HCT116 (cell line): ENCODE results near the gene ARHGEF17. TPM values are rescaled to one million over a fixed set of nuclear protein-coding genes. Genes with fewer than 3 reads are reported as not detected.

Experiments
- ATAC-seq: fragments of 200-7000 bp; cut with Tn5 transposase; 2 replicates; pipeline ENCODE4 v1.9.1; 2020; ENCODE audit warnings: mild to moderate bottlenecking, moderate library complexity
- BruUV-seq: library from RNA; stranded (reverse); fragments of 400-500 nt; replicated peaks from 2 replicates; lab custom pipeline; 2021; lab: Mats Ljungman, UMichigan
- CTCF ChIA-PET: fragments of 300-600 bp; sonication (Branson Sonifier 250); formaldehyde crosslinking; loops from one replicate; lab custom pipeline; 2021; ENCODE audit warnings: antibody characterized with exemption; lab: Charles Lee
- POLR2A ChIA-PET: fragments of 300-600, 350-600 bp; sonication (Branson Sonifier 250); formaldehyde crosslinking; loops from one replicate; lab custom pipeline; 2021; ENCODE audit warnings: antibody characterized with exemption; lab: Charles Lee
- RAD21 ChIA-PET, 2 experiments: fragments of 300-600 bp; sonication (Branson Sonifier 250); formaldehyde crosslinking; loops; one replicate each; lab custom pipeline; 2023; ENCODE audit warnings: low total read pairs in 2 of 2; ENCODE audit not compliant: uncharacterized antibody in 2 of 2, unreplicated experiment in 2 of 2, low non-redundant PET in 1 of 2; lab: Charles Lee
- DNase-seq: peaks from one replicate; pipeline ENCODE4 v3.0.0-alpha.2; 2010; ENCODE audit warnings: low read depth, low spot score
- H2AFZ ChIP-seq: fragments of 200-600 bp; shearing (Covaris generic), sonication (generic); 2 replicates; pipeline ENCODE4 v1.6.1; 2017; ENCODE audit warnings: low read depth, mixed run types, mixed read lengths, antibody characterized with exemption, low read length; ENCODE audit not compliant: poor library complexity, severe bottlenecking
- H3K27ac ChIP-seq: 2 replicates; pipeline ENCODE4 v1.5.1; 2012; ENCODE audit warnings: low read depth, low read length
- H3K27me3 ChIP-seq: fragments of 200-600 bp; sonication (generic); 2 replicates; pipeline ENCODE4 v1.6.1; 2016; ENCODE audit warnings: mixed run types, low read length, mixed read lengths; ENCODE audit not compliant: insufficient read depth
- H3K36me3 ChIP-seq, 2 experiments: fragments of 200-500 bp in 1 of 2; fragments of 200-600 bp in 1 of 2; sonication (Bioruptor generic) in 1 of 2; sonication (generic) in 1 of 2; 2 replicates each; pipeline versions ENCODE4 v1.5.1 to v1.6.1; 2014 to 2016; ENCODE audit warnings: low read length in 2 of 2, inconsistent platforms in 1 of 2, mixed read lengths in 1 of 2, mixed run types in 1 of 2; ENCODE audit not compliant: insufficient read depth in 2 of 2, control insufficient read depth in 1 of 2
- H3K4me1 ChIP-seq, 2 experiments: fragments of 200-600 bp in 1 of 2; sonication (generic) in 1 of 2; 2 replicates each; pipeline versions ENCODE4 v1.5.1 to v1.6.1; 2012 to 2017; ENCODE audit warnings: low read length in 2 of 2, inconsistent platforms in 1 of 2, mild to moderate bottlenecking in 1 of 2, mixed read lengths in 1 of 2, mixed run types in 1 of 2, moderate library complexity in 1 of 2; ENCODE audit not compliant: insufficient read depth in 2 of 2, control insufficient read depth in 1 of 2
- H3K4me2 ChIP-seq: fragments of 200-600 bp; sonication (generic); 2 replicates; pipeline ENCODE4 v1.6.1; 2017; ENCODE audit warnings: mixed run types, low read length, mixed read lengths
- H3K4me3 ChIP-seq, 2 experiments: fragments of 200-600 bp in 1 of 2; sonication (generic) in 1 of 2; replicated peaks in 1 of 2; 2 replicates each; pipeline ENCODE4 v1.5.1; 2011 to 2016; ENCODE audit warnings: low read length in 2 of 2, control low read depth in 1 of 2, low read depth in 1 of 2, mild to moderate bottlenecking in 1 of 2, mixed read lengths in 1 of 2, mixed run types in 1 of 2
- H3K79me2 ChIP-seq: fragments of 200-600 bp; sonication (generic); 2 replicates; pipeline ENCODE4 v1.6.1; 2017; ENCODE audit warnings: mild to moderate bottlenecking, mixed run types, low read length, moderate library complexity, mixed read lengths; ENCODE audit not compliant: insufficient read depth
- H3K9ac ChIP-seq: fragments of 200-600 bp; sonication (generic); 2 replicates; pipeline ENCODE4 v1.6.1; 2016; ENCODE audit warnings: low read length, mixed read lengths
- H3K9me2 ChIP-seq: fragments of 200-600 bp; sonication (generic), shearing (Covaris generic); 2 replicates; pipeline ENCODE4 v1.6.1; 2017; ENCODE audit warnings: mixed run types, mild to moderate bottlenecking, moderate library complexity; ENCODE audit not compliant: insufficient read depth
- H3K9me3 ChIP-seq, 2 experiments: fragments of 200-500 bp in 1 of 2; fragments of 200-600 bp in 1 of 2; sonication (Bioruptor generic) in 1 of 2; sonication (generic) in 1 of 2; 2 replicates each; pipeline ENCODE4 v1.6.1; 2014 to 2017; ENCODE audit warnings: low read length in 2 of 2, mixed read lengths in 2 of 2, inconsistent platforms in 1 of 2, low read depth in 1 of 2, mild to moderate bottlenecking in 1 of 2, mixed run types in 1 of 2, moderate library complexity in 1 of 2; ENCODE audit not compliant: control insufficient read depth in 1 of 2, insufficient read depth in 1 of 2
- H4K20me1 ChIP-seq: fragments of 200-600 bp; sonication (generic), shearing (Covaris generic); 2 replicates; pipeline ENCODE4 v1.6.1; 2017; ENCODE audit warnings: mixed run types, mild to moderate bottlenecking, moderate library complexity; ENCODE audit not compliant: insufficient read depth
- CBX3 ChIP-seq: IDR thresholded peaks from 2 replicates; pipeline ENCODE4 v1.6.1; 2012; ENCODE audit warnings: low read depth
- CEBPB ChIP-seq: IDR thresholded peaks from 2 replicates; pipeline ENCODE4 v1.6.1; 2012; ENCODE audit warnings: low read depth
- ELF1 ChIP-seq: IDR thresholded peaks from 2 replicates; pipeline ENCODE4 v1.6.1; 2012; ENCODE audit warnings: low read depth, borderline replicate concordance
- FOSL1 ChIP-seq: IDR thresholded peaks from 2 replicates; pipeline ENCODE4 v1.6.1; 2012; ENCODE audit warnings: low read depth
- JUND ChIP-seq: IDR thresholded peaks from 2 replicates; pipeline ENCODE4 v1.6.1; 2012
- POLR2A ChIP-seq: IDR thresholded peaks from 2 replicates; pipeline ENCODE4 v1.7.0; 2011; ENCODE audit warnings: borderline replicate concordance; ENCODE audit not compliant: insufficient read depth, insufficient read length; ENCODE audit errors: extremely low read depth
- RAD21 ChIP-seq: IDR thresholded peaks from 2 replicates; pipeline ENCODE4 v1.6.1; 2012; ENCODE audit warnings: low read depth, mild to moderate bottlenecking
- SP1 ChIP-seq: IDR thresholded peaks from 2 replicates; pipeline ENCODE4 v1.6.1; 2012; ENCODE audit warnings: low read depth
- SRF ChIP-seq: IDR thresholded peaks from 2 replicates; pipeline ENCODE4 v1.6.1; 2012; ENCODE audit warnings: low read depth
- YY1 ChIP-seq: IDR thresholded peaks from 2 replicates; pipeline ENCODE4 v1.6.1; 2011; ENCODE audit warnings: low read length, low read depth, moderate library complexity, mild to moderate bottlenecking; ENCODE audit not compliant: insufficient replicate concordance; ENCODE audit errors: extremely low read depth
- ZFX ChIP-seq: fragments of 450-650 bp; IDR thresholded peaks from 2 replicates; pipeline ENCODE4 v1.6.1; 2017
- intact Hi-C: fragments of 100-400 bp; cut with micrococcal nuclease; formaldehyde crosslinking; loops from 2 replicates; pipeline ENCODE4 v1.10.0; 2022
- total RNA-seq: library from RNA; stranded (reverse); gene quantifications from one replicate; pipeline ENCODE4 v1.2.1, GENCODE V29; 2021; ENCODE audit not compliant: unreplicated experiment
- TF ChIP-seq, protein P1 (sequence below): IDR thresholded peaks from 2 replicates; pipeline ENCODE4 v1.6.1; 2012; ENCODE audit warnings: low read depth
- TF ChIP-seq, protein P2 (sequence below), 3 experiments: fragments of 200-600 bp in 1 of 3; sonication (generic) in 1 of 3; IDR thresholded peaks in 2 of 3; conservative IDR thresholded peaks in 1 of 3; 2 replicates each; pipeline ENCODE4 v1.5.1; 2012 to 2017; ENCODE audit warnings: low read depth in 2 of 3, low read length in 2 of 3, antibody characterized with exemption in 1 of 3, borderline replicate concordance in 1 of 3, control low read depth in 1 of 3, mild to moderate bottlenecking in 1 of 3, mixed read lengths in 1 of 3, mixed run types in 1 of 3, moderate library complexity in 1 of 3; ENCODE audit not compliant: insufficient read depth in 1 of 3
- TF ChIP-seq, protein P3 (sequence below): IDR thresholded peaks from 2 replicates; pipeline ENCODE4 v1.6.1; 2011; ENCODE audit warnings: mild to moderate bottlenecking, low read length, moderate library complexity; ENCODE audit not compliant: insufficient replicate concordance; ENCODE audit errors: extremely low read depth
- TF ChIP-seq, protein P4 (sequence below): IDR thresholded peaks from 2 replicates; pipeline ENCODE4 v1.6.1; 2012

Gene ARHGEF17
- total RNA-seq, 1 experiment from 2014 or later = 18.2 TPM

DNA sequence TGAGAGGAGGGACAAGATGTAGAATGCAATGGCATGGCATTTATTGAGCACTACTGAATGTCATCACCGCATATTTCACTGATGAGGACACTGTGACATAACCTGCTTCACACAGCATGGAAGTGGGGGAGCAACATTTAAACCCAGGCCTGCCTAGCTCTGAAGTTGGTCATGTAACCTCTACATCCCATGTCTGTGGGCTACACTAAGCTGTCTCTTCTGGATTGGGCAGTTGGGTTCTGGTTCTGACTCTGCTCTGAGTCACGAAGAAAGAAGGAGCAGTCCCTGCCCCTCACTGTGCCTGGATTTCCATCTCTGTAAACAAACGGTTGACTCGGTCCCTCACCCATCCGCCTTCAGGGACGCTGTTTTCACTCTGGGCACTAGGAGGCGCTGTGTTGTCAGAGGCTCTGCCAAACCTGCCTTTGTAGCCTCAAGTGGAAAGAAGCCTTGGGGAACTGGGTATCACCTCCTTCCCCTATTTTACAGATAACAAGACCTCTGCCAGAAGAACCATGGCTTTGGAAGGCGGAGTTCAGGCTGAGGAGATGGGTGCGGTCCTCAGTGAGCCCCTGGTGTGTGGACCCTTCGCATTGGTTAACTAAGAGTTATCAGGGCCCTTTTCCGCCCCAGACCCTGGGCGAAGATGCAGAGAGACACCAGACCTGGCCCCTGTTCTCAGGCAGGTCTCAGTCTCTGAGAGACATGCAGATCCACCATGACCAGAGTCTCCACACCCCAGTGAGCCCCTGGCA lies 12.7 kb upstream of the ARHGEF17 start:
- Histone ChIP-seq H3K27ac (no peak overlapping the region), H3K79me2 (no peaks in the 10 kb centered on the region), H3K9me2 (no peaks in the 10 kb centered on the region), H3K27me3 (no peaks in the 10 kb centered on the region; the same call in 1 of the 2 replicates), H3K36me3 (no peaks in the 10 kb centered on the region), H2AFZ (peak overlapping the region; percentile 37), H4K20me1 (no peaks in the 10 kb centered on the region), H3K4me3 (no peak overlapping the region), H3K4me2 (peak overlapping the region; percentile 47), H3K9me3 (no peaks in the 10 kb centered on the region), H3K9ac (no peak overlapping the region), H3K4me1 (peaks cover 0 to 7% of the 10 kb centered on the region in 2 experiments; a peak in 2 of 4 replicates)
- TF ChIP-seq, protein P1, sequence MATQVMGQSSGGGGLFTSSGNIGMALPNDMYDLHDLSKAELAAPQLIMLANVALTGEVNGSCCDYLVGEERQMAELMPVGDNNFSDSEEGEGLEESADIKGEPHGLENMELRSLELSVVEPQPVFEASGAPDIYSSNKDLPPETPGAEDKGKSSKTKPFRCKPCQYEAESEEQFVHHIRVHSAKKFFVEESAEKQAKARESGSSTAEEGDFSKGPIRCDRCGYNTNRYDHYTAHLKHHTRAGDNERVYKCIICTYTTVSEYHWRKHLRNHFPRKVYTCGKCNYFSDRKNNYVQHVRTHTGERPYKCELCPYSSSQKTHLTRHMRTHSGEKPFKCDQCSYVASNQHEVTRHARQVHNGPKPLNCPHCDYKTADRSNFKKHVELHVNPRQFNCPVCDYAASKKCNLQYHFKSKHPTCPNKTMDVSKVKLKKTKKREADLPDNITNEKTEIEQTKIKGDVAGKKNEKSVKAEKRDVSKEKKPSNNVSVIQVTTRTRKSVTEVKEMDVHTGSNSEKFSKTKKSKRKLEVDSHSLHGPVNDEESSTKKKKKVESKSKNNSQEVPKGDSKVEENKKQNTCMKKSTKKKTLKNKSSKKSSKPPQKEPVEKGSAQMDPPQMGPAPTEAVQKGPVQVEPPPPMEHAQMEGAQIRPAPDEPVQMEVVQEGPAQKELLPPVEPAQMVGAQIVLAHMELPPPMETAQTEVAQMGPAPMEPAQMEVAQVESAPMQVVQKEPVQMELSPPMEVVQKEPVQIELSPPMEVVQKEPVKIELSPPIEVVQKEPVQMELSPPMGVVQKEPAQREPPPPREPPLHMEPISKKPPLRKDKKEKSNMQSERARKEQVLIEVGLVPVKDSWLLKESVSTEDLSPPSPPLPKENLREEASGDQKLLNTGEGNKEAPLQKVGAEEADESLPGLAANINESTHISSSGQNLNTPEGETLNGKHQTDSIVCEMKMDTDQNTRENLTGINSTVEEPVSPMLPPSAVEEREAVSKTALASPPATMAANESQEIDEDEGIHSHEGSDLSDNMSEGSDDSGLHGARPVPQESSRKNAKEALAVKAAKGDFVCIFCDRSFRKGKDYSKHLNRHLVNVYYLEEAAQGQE = no peak
- TF ChIP-seq FOSL1 (no peak), SP1 (no peak), YY1 (peak; percentile 55), CEBPB (no peak), JUND (no peak), ZFX (no peak), POLR2A (no peak), CBX3 (no peak), RAD21 (peak; percentile 66), SRF (no peak), ELF1 (no peak)
- TF ChIP-seq, protein P2, sequence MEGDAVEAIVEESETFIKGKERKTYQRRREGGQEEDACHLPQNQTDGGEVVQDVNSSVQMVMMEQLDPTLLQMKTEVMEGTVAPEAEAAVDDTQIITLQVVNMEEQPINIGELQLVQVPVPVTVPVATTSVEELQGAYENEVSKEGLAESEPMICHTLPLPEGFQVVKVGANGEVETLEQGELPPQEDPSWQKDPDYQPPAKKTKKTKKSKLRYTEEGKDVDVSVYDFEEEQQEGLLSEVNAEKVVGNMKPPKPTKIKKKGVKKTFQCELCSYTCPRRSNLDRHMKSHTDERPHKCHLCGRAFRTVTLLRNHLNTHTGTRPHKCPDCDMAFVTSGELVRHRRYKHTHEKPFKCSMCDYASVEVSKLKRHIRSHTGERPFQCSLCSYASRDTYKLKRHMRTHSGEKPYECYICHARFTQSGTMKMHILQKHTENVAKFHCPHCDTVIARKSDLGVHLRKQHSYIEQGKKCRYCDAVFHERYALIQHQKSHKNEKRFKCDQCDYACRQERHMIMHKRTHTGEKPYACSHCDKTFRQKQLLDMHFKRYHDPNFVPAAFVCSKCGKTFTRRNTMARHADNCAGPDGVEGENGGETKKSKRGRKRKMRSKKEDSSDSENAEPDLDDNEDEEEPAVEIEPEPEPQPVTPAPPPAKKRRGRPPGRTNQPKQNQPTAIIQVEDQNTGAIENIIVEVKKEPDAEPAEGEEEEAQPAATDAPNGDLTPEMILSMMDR (IDR thresholded peaks at IDR 0.05 in 2 of 3, conservative IDR thresholded peaks at IDR 0.05 in 1 of 3; ENCODE audit: borderline replicate concordance in 1 of 3, insufficient read depth in 1 of 3, low read depth in 2 of 3, low read length in 2 of 3) = peak; percentile 82 to 99 (median 99)
- TF ChIP-seq, protein P3, sequence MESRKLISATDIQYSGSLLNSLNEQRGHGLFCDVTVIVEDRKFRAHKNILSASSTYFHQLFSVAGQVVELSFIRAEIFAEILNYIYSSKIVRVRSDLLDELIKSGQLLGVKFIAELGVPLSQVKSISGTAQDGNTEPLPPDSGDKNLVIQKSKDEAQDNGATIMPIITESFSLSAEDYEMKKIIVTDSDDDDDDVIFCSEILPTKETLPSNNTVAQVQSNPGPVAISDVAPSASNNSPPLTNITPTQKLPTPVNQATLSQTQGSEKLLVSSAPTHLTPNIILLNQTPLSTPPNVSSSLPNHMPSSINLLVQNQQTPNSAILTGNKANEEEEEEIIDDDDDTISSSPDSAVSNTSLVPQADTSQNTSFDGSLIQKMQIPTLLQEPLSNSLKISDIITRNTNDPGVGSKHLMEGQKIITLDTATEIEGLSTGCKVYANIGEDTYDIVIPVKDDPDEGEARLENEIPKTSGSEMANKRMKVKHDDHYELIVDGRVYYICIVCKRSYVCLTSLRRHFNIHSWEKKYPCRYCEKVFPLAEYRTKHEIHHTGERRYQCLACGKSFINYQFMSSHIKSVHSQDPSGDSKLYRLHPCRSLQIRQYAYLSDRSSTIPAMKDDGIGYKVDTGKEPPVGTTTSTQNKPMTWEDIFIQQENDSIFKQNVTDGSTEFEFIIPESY = no peak
- TF ChIP-seq, protein P4, sequence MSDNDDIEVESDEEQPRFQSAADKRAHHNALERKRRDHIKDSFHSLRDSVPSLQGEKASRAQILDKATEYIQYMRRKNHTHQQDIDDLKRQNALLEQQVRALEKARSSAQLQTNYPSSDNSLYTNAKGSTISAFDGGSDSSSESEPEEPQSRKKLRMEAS = no peak
- intact Hi-C loops = loop anchor here (1.0 kb wide), 1 partner anchor 40 kb away; no protein-coding TSS in a partner anchor
- BruUV-seq = no TSS peak
- ATAC-seq (peak; percentile 89), DNase-seq (peak; percentile 43)
- CTCF ChIA-PET = interaction anchor here (1.2 to 1.7 kb wide), 5 partner anchors 12 to 98 kb away, joined by 3 to 8 read pairs (median 5); no protein-coding TSS in a partner anchor
- RAD21 ChIA-PET = no interaction called here
- POLR2A ChIA-PET = no interaction called here
